ENCODE measurements around the gene NSUN4.
"Not testable (repeated sequence)": the region's sequence is repeated elsewhere in the genome, so short reads cannot be mapped to it uniquely, and the experiment has no call there.

The NSUN4 gene

GRCh38 chr1:46340404-46341221 lies at the start of gene NSUN4:
NSUN4 (plus strand) TSS chr1:46340807; CDS start chr1:46340827, 20 bp downstream.
- DNase-seq (ENCODE audit: low spot score), result peak; percentile 94

- no peak for DNase-seq (ENCODE audit: low spot score)
Observed at GRCh38 chr1:46295306-46295705, 45.3 kb upstream of the NSUN4 start.

GRCh38 chr1:46298387-46298786 lies 42.2 kb upstream of the NSUN4 start:
- no peak for DNase-seq (ENCODE audit: low spot score)

GRCh38 chr1:46300673-46301405 lies 39.8 kb upstream of the NSUN4 start:
- peak; percentile 30 for DNase-seq (ENCODE audit: low spot score)

GRCh38 chr1:46301406-46301807 lies 39.2 kb upstream of the NSUN4 start:
- DNase-seq (ENCODE audit: low spot score), result peak; percentile 56

GRCh38 chr1:46301808-46302640 lies 38.6 kb upstream of the NSUN4 start:
- peak; percentile 76 for DNase-seq (ENCODE audit: low spot score)

GRCh38 chr1:46302641-46303037 lies 38.0 kb upstream of the NSUN4 start:
- DNase-seq (ENCODE audit: low spot score), result peak; percentile 47

GRCh38 chr1:46303038-46303871 lies 37.4 kb upstream of the NSUN4 start, which contains the start of the genes LRRC41 and UQCRH:
LRRC41 (minus strand) TSS chr1:46303616; CDS start chr1:46303322, 294 bp downstream.
UQCRH (plus strand) TSS chr1:46303698; CDS start chr1:46303767, 69 bp downstream.
- peak; percentile 95 for DNase-seq (ENCODE audit: low spot score)

- DNase-seq (ENCODE audit: low spot score), result no peak
Observed at GRCh38 chr1:46303872-46304326, 36.7 kb upstream of the NSUN4 start.

GRCh38 chr1:46306159-46306530 lies 34.5 kb upstream of the NSUN4 start:
- DNase-seq (ENCODE audit: low spot score), result no peak

GRCh38 chr1:46309401-46310159 lies 31.0 kb upstream of the NSUN4 start:
- no peak for DNase-seq (ENCODE audit: low spot score)

- no peak for DNase-seq (ENCODE audit: low spot score)
Observed at GRCh38 chr1:46310321-46310720, 30.3 kb upstream of the NSUN4 start.

- DNase-seq (ENCODE audit: low spot score), result peak; percentile 34
Observed at GRCh38 chr1:46315669-46316403, 24.8 kb upstream of the NSUN4 start.

GRCh38 chr1:46317323-46317722 lies 23.3 kb upstream of the NSUN4 start:
- no peak for DNase-seq (ENCODE audit: low spot score)

- DNase-seq (ENCODE audit: low spot score), result not testable (repeated sequence)
Observed at GRCh38 chr1:46319301-46319700, 21.3 kb upstream of the NSUN4 start.

GRCh38 chr1:46319960-46320914 lies 20.4 kb upstream of the NSUN4 start:
- DNase-seq (ENCODE audit: low spot score), result not testable (repeated sequence)

GRCh38 chr1:46322191-46322590 lies 18.4 kb upstream of the NSUN4 start:
- not testable (repeated sequence) for DNase-seq (ENCODE audit: low spot score)

- not testable (repeated sequence) for DNase-seq (ENCODE audit: low spot score)
Observed at GRCh38 chr1:46325285-46326076, 15.1 kb upstream of the NSUN4 start.
